ENCODE measurements around the gene TGM4.

Gene TGM4

GRCh38 chr3:44883213-44883955 is 9.0 kb downstream of the TGM4 start:
- DNase-seq: no peak

GRCh38 chr3:44883999-44884431 is 9.6 kb downstream of the TGM4 start:
- DNase-seq: peak; percentile 83

- peak; percentile 94 for DNase-seq
Measured at GRCh38 chr3:44885618-44886017, 11.2 kb downstream of the TGM4 start.

- DNase-seq: no peak
Measured at GRCh38 chr3:44886561-44886960, 12.2 kb downstream of the TGM4 start.

- no peak for DNase-seq
Measured at GRCh38 chr3:44887101-44887500, 12.7 kb downstream of the TGM4 start.

- DNase-seq: no peak
Measured at GRCh38 chr3:44890258-44890657, 15.8 kb downstream of the TGM4 start.

- no peak for DNase-seq
Measured at GRCh38 chr3:44890852-44891251, 16.4 kb downstream of the TGM4 start.

- no peak for DNase-seq
Measured at GRCh38 chr3:44892689-44893088, 18.3 kb downstream of the TGM4 start.

- DNase-seq: no peak
Measured at GRCh38 chr3:44893097-44893496, 18.7 kb downstream of the TGM4 start.

GRCh38 chr3:44894485-44894884 is 20.1 kb downstream of the TGM4 start:
- DNase-seq: no peak

- no peak for DNase-seq
Measured at GRCh38 chr3:44896440-44896839, 22.0 kb downstream of the TGM4 start.

- DNase-seq: no peak
Measured at GRCh38 chr3:44899683-44900367, 25.4 kb downstream of the TGM4 start.

- no peak for DNase-seq
Measured at GRCh38 chr3:44902628-44903027, 28.2 kb downstream of the TGM4 start.

GRCh38 chr3:44903314-44903713 is 28.9 kb downstream of the TGM4 start:
- no peak for DNase-seq

- no peak for DNase-seq
Measured at GRCh38 chr3:44903751-44904150, 29.3 kb downstream of the TGM4 start.

- DNase-seq: no peak
Measured at GRCh38 chr3:44905446-44906157, 31.2 kb downstream of the TGM4 start.

- no peak for DNase-seq
Measured at GRCh38 chr3:44906997-44907396, 32.6 kb downstream of the TGM4 start.

- no peak for DNase-seq
Measured at GRCh38 chr3:44907612-44908011, 33.2 kb downstream of the TGM4 start.

GRCh38 chr3:44909063-44909462 is 34.7 kb downstream of the TGM4 start:
- no peak for DNase-seq

GRCh38 chr3:44910693-44911092 is 36.3 kb downstream of the TGM4 start:
- DNase-seq: no peak

- peak; percentile 83 for DNase-seq
Measured at GRCh38 chr3:44913868-44914468, 39.6 kb downstream of the TGM4 start.

GRCh38 chr3:44914936-44915335 is 40.5 kb downstream of the TGM4 start:
- DNase-seq: peak; percentile 63

GRCh38 chr3:44915702-44916438 is 41.5 kb downstream of the TGM4 start:
- no peak for DNase-seq

Measured in islet precursor cell (in vitro differentiated cells).